ENCODE data around the gene RAPGEF4.

The RAPGEF4 gene

DNA sequence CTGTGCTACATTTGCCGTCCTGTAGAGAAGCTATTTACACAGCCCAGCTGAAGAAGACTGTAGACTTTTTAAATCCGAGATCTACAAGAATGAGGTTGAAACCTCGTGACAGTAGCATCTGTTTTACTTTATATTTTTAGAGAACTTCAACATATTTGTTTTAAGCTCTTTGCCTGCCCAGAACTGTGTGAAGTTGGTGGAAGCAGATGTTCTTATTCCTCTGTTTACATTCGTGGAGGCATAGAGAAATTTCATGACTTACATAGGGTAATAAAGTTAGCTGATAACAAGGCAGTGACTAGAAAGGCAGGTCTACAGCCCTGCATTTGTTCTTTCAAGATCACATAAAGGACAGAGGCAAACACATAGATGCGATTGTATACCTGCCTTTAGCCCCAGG, 293.0 kb downstream of the RAPGEF4 start:
- Histone ChIP-seq H3K14ac (ENCODE audit: low read length) (no peak overlapping the region), H3K27ac (replicated peaks; ENCODE audit: low read length) (no peak overlapping the region), H2AFZ (ENCODE audit: low read length) (no peak overlapping the region), H2BK12ac (ENCODE audit: low read length) (no peak overlapping the region), H3K27me3 (ENCODE audit: control insufficient read depth in 3 of 3, insufficient read depth in 3 of 3, low read depth in 1 of 3, low read length in 3 of 3) (no peaks in the 10 kb centered on the region), H4K8ac (ENCODE audit: low read depth, low read length) (no peak overlapping the region), H3K23ac (ENCODE audit: low read depth, low read length, poor library complexity) (no peak overlapping the region), H2BK120ac (ENCODE audit: low read depth, low read length) (no peak overlapping the region), H3K36me3 (replicated peaks in 1 of 2; ENCODE audit: control insufficient read depth in 2 of 2, insufficient read depth in 2 of 2, low read length in 2 of 2) (no peaks in the 10 kb centered on the region), H2AK5ac (ENCODE audit: low read depth, low read length) (no peak overlapping the region), H3K4me1 (ENCODE audit: control insufficient read depth in 2 of 2, insufficient read depth in 1 of 2, low read depth in 1 of 2, low read length in 2 of 2) (peaks cover 1 to 3% of the 10 kb centered on the region in 2 donors), H2BK5ac (ENCODE audit: low read length) (no peak overlapping the region), H2BK15ac (ENCODE audit: low read length) (no peak overlapping the region), H3K4me2 (ENCODE audit: insufficient read depth, low read length, poor library complexity, severe bottlenecking) (no peak overlapping the region), H3K18ac (ENCODE audit: low read length) (no peak overlapping the region), H3K9me3 (replicated peaks in 1 of 2; ENCODE audit: control insufficient read depth in 2 of 2, insufficient read depth in 1 of 2, low read depth in 1 of 2, low read length in 2 of 2) (no peaks in the 10 kb centered on the region), H3K79me1 (ENCODE audit: low read depth, low read length) (no peaks in the 10 kb centered on the region), H3K9ac (ENCODE audit: low read depth, low read length, poor library complexity) (no peak overlapping the region), H3K4me3 (ENCODE audit: low read length in 2 of 2) (no peak overlapping the region), H4K91ac (ENCODE audit: low read depth, low read length, poor library complexity) (no peak overlapping the region), H3K4ac (ENCODE audit: low read length) (no peak overlapping the region)
- no peak for DNase-seq (ENCODE audit: low spot score)
- no CpG with 5 or more reads among the region's 5 CpGs for WGBS, 2 donors (ENCODE audit: extremely low coverage in 2 of 2, insufficient read length in 2 of 2, insufficient replicate concordance in 1 of 2)

DNA sequence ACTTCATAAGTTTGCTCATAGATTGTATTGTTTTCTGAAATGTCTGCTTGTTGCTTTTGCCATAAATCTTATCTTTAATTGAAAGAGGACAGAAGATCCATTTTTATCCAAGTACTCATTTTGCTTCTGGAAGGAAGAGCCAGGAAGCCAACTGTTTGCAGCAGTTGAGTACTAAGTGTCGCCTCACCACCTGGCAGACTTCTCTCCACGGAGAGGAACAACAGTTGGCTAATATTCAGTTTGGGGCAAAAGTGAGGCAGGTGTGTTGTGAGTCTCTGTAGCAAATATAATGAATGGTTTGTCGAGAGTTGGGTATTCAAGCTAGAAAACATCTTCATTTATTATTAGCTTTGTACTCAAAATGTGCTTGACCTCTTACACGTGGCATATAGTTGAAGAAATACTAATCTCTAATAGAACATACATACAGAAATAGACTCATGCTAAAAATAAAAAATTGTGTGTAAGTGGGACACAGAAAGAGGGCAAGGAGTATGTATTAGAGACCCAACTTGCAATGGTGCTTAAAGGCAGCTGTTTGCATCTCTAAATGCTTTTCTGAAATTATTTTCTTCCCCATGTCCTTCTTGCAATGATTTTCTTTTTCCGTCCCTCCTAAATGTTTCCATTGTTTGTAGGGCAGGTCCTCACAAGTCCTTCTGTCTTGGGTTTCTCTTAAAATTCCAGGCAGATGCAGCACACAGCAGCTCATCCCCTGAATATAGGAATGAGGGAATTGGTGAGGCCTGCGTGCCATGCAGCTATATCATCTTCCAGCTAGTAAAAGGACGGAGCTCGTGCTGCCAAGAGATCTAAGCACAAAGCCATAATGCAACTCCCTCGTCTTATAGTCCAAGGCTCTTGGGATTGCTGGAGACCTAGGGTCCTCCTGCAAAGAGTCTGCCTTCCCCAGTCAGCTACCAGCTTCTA, 295.2 kb downstream of the RAPGEF4 start:
- H2BK120ac ChIP-seq (ENCODE audit: low read depth, low read length) = no peak overlapping the region
- no peaks in the 10 kb centered on the region for H3K9me3 ChIP-seq (replicated peaks in 1 of 2; ENCODE audit: control insufficient read depth in 2 of 2, insufficient read depth in 1 of 2, low read depth in 1 of 2, low read length in 2 of 2)
- no peak overlapping the region for H4K8ac ChIP-seq (ENCODE audit: low read depth, low read length)
- peaks cover 1 to 3% of the 10 kb centered on the region in 2 donors for H3K4me1 ChIP-seq (ENCODE audit: control insufficient read depth in 2 of 2, insufficient read depth in 1 of 2, low read depth in 1 of 2, low read length in 2 of 2)
- no peak overlapping the region for H3K4ac ChIP-seq (ENCODE audit: low read length)
- no peak overlapping the region for H2AFZ ChIP-seq (ENCODE audit: low read length)
- no peak overlapping the region for H3K4me2 ChIP-seq (ENCODE audit: insufficient read depth, low read length, poor library complexity, severe bottlenecking)
- no peak overlapping the region for H3K23ac ChIP-seq (ENCODE audit: low read depth, low read length, poor library complexity)
- H2AK5ac ChIP-seq (ENCODE audit: low read depth, low read length) = no peak overlapping the region
- no peak for DNase-seq (ENCODE audit: low spot score)
- H4K91ac ChIP-seq (ENCODE audit: low read depth, low read length, poor library complexity) = no peak overlapping the region
- H2BK15ac ChIP-seq (ENCODE audit: low read length) = no peak overlapping the region
- no peak overlapping the region for H3K4me3 ChIP-seq (ENCODE audit: low read length in 2 of 2)
- no peak overlapping the region for H2BK5ac ChIP-seq (ENCODE audit: low read length)
- no peaks in the 10 kb centered on the region for H3K36me3 ChIP-seq (replicated peaks in 1 of 2; ENCODE audit: control insufficient read depth in 2 of 2, insufficient read depth in 2 of 2, low read length in 2 of 2)
- H3K9ac ChIP-seq (ENCODE audit: low read depth, low read length, poor library complexity) = no peak overlapping the region
- no peak overlapping the region for H3K14ac ChIP-seq (ENCODE audit: low read length)
- no CpG with 5 or more reads among the region's 9 CpGs for WGBS, 2 donors (ENCODE audit: extremely low coverage in 2 of 2, insufficient read length in 2 of 2, insufficient replicate concordance in 1 of 2)
- H3K79me1 ChIP-seq (ENCODE audit: low read depth, low read length) = no peaks in the 10 kb centered on the region
- H3K27ac ChIP-seq (replicated peaks; ENCODE audit: low read length) = no peak overlapping the region
- H2BK12ac ChIP-seq (ENCODE audit: low read length) = no peak overlapping the region
- H3K18ac ChIP-seq (ENCODE audit: low read length) = no peak overlapping the region
- H3K27me3 ChIP-seq (ENCODE audit: control insufficient read depth in 3 of 3, insufficient read depth in 3 of 3, low read depth in 1 of 3, low read length in 3 of 3) = no peaks in the 10 kb centered on the region

DNA sequence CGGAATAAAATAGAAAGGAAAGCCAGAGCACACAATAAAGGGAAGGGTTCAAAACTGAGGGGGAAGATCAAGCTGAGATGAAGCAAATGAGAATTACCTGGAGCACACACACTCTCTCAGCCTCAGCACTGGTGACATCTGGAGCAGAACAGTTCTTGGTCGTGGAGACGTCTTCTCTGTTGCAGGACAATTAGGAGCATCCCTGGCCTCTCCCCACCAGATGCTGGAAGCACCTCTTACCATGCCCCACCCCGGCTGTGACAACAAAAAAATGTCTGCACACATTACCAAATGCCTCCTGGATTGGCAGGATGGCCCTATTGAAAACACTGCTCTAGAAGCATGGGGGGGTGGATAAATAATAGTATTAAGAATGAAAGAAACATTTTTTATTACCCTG, 296.4 kb downstream of the RAPGEF4 start:
- Histone ChIP-seq H3K27me3 (ENCODE audit: control insufficient read depth in 3 of 3, insufficient read depth in 3 of 3, low read depth in 1 of 3, low read length in 3 of 3) (no peaks in the 10 kb centered on the region), H3K9me3 (replicated peaks in 1 of 2; ENCODE audit: control insufficient read depth in 2 of 2, insufficient read depth in 1 of 2, low read depth in 1 of 2, low read length in 2 of 2) (no peaks in the 10 kb centered on the region), H3K18ac (ENCODE audit: low read length) (no peak overlapping the region), H2BK5ac (ENCODE audit: low read length) (no peak overlapping the region), H3K4me2 (ENCODE audit: insufficient read depth, low read length, poor library complexity, severe bottlenecking) (no peak overlapping the region), H2BK15ac (ENCODE audit: low read length) (no peak overlapping the region), H3K23ac (ENCODE audit: low read depth, low read length, poor library complexity) (no peak overlapping the region), H2AK5ac (ENCODE audit: low read depth, low read length) (no peak overlapping the region), H3K4me3 (ENCODE audit: low read length in 2 of 2) (no peak overlapping the region), H3K36me3 (replicated peaks in 1 of 2; ENCODE audit: control insufficient read depth in 2 of 2, insufficient read depth in 2 of 2, low read length in 2 of 2) (no peaks in the 10 kb centered on the region), H3K9ac (ENCODE audit: low read depth, low read length, poor library complexity) (no peak overlapping the region), H3K14ac (ENCODE audit: low read length) (no peak overlapping the region), H4K91ac (ENCODE audit: low read depth, low read length, poor library complexity) (no peak overlapping the region), H2AFZ (ENCODE audit: low read length) (no peak overlapping the region), H3K4ac (ENCODE audit: low read length) (no peak overlapping the region), H3K79me1 (ENCODE audit: low read depth, low read length) (no peaks in the 10 kb centered on the region), H3K27ac (replicated peaks; ENCODE audit: low read length) (no peak overlapping the region), H2BK120ac (ENCODE audit: low read depth, low read length) (no peak overlapping the region), H3K4me1 (ENCODE audit: control insufficient read depth in 2 of 2, insufficient read depth in 1 of 2, low read depth in 1 of 2, low read length in 2 of 2) (peaks cover 1 to 3% of the 10 kb centered on the region in 2 donors), H4K8ac (ENCODE audit: low read depth, low read length) (no peak overlapping the region), H2BK12ac (ENCODE audit: low read length) (no peak overlapping the region)
- no CpG with 5 or more reads among the region's 4 CpGs for WGBS, 2 donors (ENCODE audit: extremely low coverage in 2 of 2, insufficient read length in 2 of 2, insufficient replicate concordance in 1 of 2)
- DNase-seq (ENCODE audit: low spot score) = no peak

DNA sequence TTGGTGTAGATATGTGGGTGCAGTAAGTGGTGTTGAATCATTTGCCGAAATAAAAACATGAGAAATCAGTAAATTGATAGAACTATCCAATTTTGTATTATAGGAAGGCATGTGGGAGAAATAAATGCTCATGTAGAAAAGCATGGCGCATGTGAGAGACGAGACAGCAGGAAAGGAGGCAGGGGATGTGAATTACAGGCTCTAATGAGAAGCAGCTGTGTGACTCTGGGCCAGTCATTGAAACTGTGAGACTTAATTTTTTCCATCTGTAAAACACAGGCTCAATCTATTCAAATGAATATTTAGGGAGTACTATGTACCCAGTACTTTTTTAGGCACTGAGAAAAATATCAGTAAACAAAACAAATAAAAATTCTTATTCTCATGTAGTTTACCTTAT, 297.4 kb downstream of the RAPGEF4 start:
- no peak overlapping the region for H3K14ac ChIP-seq (ENCODE audit: low read length)
- no peak overlapping the region for H3K23ac ChIP-seq (ENCODE audit: low read depth, low read length, poor library complexity)
- H3K4me3 ChIP-seq (ENCODE audit: low read length in 2 of 2) = no peak overlapping the region
- no peak overlapping the region for H4K91ac ChIP-seq (ENCODE audit: low read depth, low read length, poor library complexity)
- DNase-seq (ENCODE audit: low spot score) = no peak
- no peaks in the 10 kb centered on the region for H3K36me3 ChIP-seq (replicated peaks in 1 of 2; ENCODE audit: control insufficient read depth in 2 of 2, insufficient read depth in 2 of 2, low read length in 2 of 2)
- no peak overlapping the region for H3K4me2 ChIP-seq (ENCODE audit: insufficient read depth, low read length, poor library complexity, severe bottlenecking)
- no peak overlapping the region for H3K27ac ChIP-seq (replicated peaks; ENCODE audit: low read length)
- no peak overlapping the region for H2AFZ ChIP-seq (ENCODE audit: low read length)
- H3K18ac ChIP-seq (ENCODE audit: low read length) = no peak overlapping the region
- no peaks in the 10 kb centered on the region for H3K27me3 ChIP-seq (ENCODE audit: control insufficient read depth in 3 of 3, insufficient read depth in 3 of 3, low read depth in 1 of 3, low read length in 3 of 3)
- no peak overlapping the region for H2BK15ac ChIP-seq (ENCODE audit: low read length)
- no peaks in the 10 kb centered on the region for H3K79me1 ChIP-seq (ENCODE audit: low read depth, low read length)
- no peak overlapping the region for H3K9ac ChIP-seq (ENCODE audit: low read depth, low read length, poor library complexity)
- WGBS, 2 donors (ENCODE audit: extremely low coverage in 2 of 2, insufficient read length in 2 of 2, insufficient replicate concordance in 1 of 2) = no CpG with 5 or more reads among the region's 3 CpGs
- H3K9me3 ChIP-seq (replicated peaks in 1 of 2; ENCODE audit: control insufficient read depth in 2 of 2, insufficient read depth in 1 of 2, low read depth in 1 of 2, low read length in 2 of 2) = no peaks in the 10 kb centered on the region
- H2AK5ac ChIP-seq (ENCODE audit: low read depth, low read length) = no peak overlapping the region
- no peak overlapping the region for H3K4ac ChIP-seq (ENCODE audit: low read length)
- H4K8ac ChIP-seq (ENCODE audit: low read depth, low read length) = no peak overlapping the region
- no peak overlapping the region for H2BK5ac ChIP-seq (ENCODE audit: low read length)
- peaks cover 3 to 4% of the 10 kb centered on the region in 2 donors for H3K4me1 ChIP-seq (ENCODE audit: control insufficient read depth in 2 of 2, insufficient read depth in 1 of 2, low read depth in 1 of 2, low read length in 2 of 2)
- H2BK120ac ChIP-seq (ENCODE audit: low read depth, low read length) = no peak overlapping the region
- no peak overlapping the region for H2BK12ac ChIP-seq (ENCODE audit: low read length)
